HG03066 (cell line): ENCODE measurements around the gene KRTAP5-10.
"Not testable (repeated sequence)": the region's sequence is repeated elsewhere in the genome, so short reads cannot be mapped to it uniquely, and the experiment has no call there.

Source experiments
- ATAC-seq: cut with Tn5 transposase; IDR thresholded peaks from one replicate; pipeline ENCODE4 v1.9.1; 2021; ENCODE audit warnings: low read depth; ENCODE audit not compliant: unreplicated experiment

Gene KRTAP5-10

DNA sequence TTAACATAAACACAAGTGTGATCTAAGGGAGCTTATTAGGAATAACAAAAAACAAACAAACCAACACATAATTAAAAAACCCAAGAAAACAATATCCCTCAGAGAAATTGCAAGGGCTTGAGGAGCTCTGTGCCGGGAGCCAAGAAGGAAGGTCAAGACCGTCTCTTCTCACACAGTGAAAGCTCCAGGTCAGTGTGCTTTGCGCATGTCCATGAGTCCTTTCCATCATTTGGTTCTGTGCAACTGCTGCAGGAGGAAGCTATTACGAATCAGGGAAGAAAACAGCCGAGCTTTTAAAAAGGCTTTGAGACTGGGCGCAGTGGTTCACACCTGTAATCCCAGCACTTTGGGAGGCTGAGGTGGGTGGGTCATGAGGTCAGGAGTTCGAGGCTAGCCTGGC lies 23.0 kb upstream of the KRTAP5-10 start:
- ATAC-seq, result no peak

DNA sequence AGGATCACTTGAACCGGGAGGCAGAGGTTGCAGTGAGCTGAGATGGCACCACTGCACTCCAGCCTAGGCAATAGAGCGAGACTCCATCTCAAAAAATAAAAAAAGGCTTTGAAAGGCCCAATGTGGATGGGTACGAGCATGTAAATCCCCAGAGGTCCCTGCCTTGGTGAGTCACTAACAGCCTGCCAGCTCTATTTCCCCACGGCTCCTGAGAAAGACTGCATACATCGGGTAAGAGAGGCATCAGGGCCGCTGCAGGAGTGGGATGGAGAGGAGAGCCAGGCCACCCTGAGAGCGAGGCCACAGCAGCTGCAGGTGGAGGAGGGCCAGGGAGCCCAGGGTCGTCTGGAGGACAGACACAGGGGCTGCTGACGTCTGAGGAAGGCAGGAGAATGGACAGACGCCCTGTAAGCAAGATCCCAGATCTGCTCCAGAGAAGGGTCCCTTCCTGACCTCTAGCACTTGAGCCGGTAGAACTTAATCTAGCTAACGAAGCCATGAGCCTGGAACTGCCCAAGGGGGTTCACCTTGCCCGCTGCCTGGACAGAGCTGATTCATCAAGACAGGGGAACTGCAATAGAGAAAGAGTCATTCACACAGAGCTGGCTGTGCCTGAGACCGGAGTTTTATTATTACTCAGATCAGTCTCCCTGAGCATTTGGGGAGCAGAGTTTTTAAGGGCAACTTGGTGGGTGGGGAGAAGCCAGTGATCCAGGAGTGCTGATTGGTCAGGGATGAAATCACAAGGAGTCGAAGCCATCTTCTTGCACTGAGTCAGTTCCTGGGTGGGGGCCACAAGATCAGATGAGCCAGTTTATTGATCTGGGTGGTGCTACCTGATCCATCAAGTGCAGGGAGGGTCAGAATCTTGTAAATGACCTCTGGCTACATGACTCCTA lies 22.2 kb upstream of the KRTAP5-10 start:
- no peak for ATAC-seq

DNA sequence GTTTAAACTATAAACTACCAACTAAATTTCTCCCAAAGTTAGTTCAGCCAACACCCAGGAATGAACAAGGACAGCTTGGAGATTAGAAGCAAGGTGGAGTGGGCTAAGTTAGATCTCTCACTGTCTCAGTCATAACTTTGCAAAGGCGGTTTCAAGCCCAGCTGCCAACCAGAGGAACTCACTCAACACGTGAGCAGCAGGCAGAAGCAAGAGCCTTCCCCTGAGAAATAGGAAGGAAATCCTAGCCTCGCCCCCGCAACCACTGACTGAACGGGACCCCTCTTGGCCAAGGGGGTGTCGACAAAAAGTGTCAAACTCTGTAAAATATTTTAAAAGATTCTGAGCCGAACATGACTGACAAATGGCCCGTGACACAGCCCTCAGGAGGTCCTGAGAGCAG lies 21.5 kb upstream of the KRTAP5-10 start:
- no peak for ATAC-seq

DNA sequence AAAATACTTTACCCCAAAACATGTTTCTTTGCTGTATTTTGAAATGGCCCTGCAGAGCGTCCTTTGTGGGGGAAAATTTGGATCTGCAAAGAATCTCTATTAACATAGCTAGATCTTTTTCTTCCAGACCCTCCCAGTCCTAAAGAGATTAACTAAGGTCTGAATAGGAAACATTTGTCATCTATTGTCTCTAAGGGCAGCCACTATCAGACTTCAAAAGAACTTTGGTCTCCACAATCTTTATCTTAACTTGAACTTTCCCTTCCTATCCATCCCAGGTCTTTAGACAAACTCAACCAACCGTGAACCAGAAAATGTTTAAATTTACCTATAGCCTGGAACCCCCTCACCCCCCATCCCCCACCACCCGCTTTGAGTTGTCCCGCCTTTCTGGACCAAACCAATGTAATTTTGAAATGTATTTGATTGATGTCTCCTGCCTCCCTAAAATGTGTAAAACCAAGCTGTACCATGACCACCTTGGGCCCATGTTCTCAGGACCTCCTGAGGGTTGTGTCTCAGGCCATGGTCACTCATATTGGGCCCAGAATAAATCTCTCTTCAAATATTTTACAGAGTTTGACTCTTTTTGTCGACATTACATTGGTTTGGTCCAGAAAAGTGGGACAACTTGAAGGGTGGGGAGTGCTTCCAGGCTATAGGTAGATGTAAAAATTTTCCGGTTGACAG lies 20.7 kb upstream of the KRTAP5-10 start:
- ATAC-seq, result no peak

DNA sequence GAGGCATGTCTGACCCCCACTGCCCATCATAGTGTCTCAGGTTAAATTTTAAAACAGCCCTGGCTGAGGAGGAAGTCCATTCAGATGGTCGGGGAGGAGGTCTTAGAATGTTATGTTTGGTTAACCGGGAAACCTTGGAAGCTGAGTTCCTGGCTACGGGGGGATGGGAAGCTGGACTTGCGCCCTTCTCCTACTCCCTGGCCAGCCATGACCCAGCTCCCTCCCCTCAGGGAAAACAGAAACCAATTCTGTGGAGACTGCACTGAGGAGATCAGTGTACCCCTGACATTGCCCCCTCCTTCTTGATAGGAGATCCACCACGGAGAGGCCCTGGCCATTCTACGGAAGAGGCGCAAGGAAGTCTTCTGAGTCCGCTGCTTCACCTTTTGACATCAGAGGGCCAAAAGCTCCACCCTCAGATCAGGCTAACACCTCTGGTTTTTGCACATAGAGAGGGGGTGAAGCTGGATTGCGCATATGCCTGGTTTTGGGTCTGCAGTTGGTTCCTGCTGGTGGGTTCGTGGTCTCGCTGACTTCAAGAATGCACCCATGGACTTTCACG lies 19.9 kb upstream of the KRTAP5-10 start:
- ATAC-seq, result no peak

DNA sequence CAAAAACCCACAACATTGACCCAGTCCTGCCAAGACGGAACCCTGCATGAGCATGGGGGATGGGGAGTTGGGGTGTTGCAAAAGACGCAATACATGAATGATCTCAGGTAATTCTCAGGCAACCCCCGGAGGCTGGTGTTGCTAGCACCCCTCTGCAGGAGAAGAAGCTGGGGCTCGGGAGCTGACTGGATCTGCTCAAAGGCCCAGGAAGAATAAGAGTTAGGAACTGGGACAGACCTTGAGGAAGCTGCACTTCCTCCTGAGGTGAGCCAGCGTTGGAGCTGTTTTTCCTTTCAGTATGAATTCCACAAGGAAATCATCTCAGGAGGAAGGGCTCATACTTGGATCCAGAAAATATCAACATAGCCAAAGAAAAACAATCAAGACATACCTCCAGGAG lies 17.2 kb upstream of the KRTAP5-10 start, which contains the start of gene KRTAP5-9:
Gene KRTAP5-9, plus strand, starts transcription at position 301 of the 400 bp plus-strand sequence. CDS start 238 bp downstream, outside the sequence.
- no peak for ATAC-seq

DNA sequence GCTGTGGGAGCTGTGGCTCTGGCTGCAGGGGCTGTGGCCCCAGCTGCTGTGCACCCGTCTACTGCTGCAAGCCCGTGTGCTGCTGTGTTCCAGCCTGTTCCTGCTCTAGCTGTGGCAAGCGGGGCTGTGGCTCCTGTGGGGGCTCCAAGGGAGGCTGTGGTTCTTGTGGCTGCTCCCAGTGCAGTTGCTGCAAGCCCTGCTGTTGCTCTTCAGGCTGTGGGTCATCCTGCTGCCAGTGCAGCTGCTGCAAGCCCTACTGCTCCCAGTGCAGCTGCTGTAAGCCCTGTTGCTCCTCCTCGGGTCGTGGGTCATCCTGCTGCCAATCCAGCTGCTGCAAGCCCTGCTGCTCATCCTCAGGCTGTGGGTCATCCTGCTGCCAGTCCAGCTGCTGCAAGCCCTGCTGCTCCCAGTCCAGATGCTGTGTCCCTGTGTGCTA lies 16.6 kb upstream of the KRTAP5-10 start:
- ATAC-seq, result no peak

DNA sequence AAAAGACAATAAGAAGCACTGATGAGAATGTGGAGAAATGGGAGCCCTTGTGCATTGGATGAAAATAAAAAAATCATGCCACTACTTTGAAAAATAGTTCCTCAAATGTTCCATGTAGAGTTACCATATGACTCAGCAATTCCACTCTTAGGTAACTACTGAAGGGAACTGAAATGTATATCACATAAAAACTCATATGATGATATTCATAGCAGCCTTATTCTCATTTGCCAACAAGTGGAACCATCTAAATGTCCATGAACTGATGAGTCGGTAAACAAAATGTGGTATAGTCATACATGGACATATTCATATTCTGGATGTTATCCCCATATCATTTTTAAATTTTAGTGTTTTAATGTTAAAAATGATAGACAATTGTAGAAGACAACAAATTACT lies 13.7 kb upstream of the KRTAP5-10 start:
- no peak for ATAC-seq

DNA sequence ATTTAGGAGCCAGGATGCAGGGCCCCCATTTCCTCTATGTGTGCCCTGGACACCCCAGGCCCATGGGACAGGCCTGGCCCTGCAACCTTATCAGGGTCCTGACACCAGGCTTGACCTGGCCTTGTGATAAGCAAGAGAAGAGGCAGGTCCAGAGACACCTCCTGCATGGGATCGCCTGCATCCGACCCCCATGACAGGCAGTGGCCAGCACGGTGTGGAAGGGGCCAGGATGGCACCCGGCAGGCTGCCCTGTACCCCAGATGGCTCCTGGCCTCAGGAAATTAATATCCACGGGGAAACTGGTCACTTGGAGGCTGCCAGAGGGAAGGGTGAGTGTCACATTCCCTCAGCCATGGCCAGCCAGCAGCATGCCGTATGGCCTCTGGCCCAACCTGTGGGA lies 10.4 kb upstream of the KRTAP5-10 start:
- ATAC-seq, result no peak

DNA sequence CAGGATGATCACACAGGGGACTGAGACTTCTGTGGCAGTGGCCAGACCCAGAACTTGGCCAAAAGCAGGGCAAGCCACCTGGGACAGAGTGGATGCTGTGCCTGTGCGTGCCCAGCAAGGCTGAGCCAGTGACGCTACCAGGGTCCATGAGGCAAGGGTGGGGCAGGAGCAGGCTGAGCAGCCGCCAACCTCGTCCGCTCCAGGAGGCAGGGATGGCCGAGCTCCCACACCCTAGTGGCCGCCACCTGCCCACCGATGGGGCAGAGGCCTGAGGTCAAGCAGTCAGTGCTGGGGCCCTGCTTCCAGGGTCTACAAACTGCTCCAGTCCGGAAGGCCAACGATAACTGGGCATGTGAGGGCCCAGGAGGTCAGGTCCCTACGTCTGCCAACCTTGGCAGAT lies 9.9 kb upstream of the KRTAP5-10 start:
- ATAC-seq, result no peak

DNA sequence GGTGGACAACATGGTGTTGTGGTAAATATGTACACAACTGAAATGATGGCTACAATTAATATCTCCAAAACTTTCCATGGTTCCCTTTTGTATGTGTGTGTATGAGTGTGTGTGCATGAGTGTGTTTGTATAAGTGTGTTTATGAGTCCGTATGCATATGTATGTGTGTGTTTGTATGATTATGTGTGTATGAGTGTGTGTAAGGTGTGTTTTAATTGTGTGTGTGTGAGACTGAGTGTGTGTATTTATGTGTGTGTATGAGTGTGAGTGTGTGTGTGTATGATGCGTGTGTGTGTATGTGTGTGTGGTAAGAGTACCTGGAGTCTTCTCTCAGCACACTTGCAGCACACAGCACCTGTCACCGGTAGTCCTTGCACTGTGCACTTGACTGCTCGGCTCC lies 9.3 kb upstream of the KRTAP5-10 start:
- ATAC-seq, result no peak

DNA sequence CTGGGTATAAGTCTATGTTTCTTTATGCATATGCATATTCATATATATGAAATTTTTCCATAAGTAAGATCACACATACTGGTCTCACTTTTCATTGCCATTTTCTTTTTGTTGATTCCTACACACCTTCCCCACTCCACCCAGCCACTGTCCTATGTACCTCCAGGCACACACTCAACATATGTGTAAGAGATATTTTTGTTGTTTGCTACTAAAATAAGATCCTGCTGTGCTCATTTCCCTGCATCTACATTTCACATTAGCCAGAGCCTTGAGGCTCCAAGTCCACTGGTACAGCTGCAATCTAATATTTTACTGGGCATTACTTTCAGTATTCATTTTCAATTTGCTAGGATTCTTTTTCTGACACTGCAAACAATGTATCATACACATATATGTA lies 8.1 kb upstream of the KRTAP5-10 start:
- no peak for ATAC-seq

DNA sequence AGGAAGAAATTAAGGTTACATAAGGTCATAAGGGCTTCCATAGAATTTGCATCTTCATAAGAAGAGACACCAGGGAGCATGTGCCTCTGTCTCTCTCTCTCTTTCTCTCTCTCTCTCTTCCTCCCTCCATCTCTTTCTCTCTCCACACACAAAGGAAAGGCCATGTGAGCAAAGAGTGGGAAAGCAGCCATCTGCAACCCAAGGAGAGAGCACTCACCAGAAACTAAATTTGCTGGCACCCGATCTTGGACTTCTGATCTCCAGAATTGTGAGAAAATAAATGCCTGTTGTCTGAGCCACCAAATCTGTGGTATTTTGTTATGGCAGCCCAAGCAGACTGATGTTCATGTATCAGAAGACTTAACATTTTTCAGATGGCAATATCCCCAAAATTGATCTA lies 6.4 kb upstream of the KRTAP5-10 start:
- no peak for ATAC-seq

DNA sequence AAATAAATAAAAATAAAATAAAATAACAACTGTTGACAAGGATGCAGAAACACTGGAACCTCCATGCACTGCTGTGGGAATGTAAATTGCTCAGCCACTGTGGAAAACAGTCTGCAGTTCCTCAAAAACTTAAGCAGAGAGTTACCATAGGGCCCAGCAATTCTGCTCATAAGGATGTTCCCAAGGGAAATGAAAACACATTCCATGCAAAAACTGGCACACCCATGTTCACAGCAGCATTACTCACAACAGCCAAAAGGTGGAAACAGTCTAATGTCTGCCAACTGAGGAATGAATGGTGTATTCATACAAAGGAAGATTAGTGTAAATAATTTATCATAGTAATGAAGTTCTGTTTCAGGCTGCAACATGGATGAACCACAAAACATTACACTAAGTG lies 3.2 kb upstream of the KRTAP5-10 start:
- no peak for ATAC-seq

DNA sequence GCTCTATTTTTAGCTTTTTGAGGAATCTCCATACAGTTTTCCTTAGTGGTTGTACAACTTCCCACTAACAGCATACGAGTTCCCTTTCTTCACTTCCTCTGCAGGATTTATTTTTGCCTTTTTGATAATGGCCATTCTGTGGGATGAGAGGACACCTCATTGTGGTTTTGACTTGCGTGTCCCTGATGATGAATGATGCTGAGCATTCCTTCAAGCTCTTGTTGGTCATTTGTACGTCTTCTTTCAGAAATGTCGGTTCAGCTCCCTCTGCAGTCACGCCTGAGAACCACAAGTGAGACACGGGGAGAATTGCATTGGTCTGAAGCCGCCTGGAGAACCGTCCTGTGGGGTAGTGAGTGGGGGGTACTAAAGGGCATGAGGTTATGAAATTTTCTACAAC lies 2.0 kb upstream of the KRTAP5-10 start:
- ATAC-seq, result no peak

DNA sequence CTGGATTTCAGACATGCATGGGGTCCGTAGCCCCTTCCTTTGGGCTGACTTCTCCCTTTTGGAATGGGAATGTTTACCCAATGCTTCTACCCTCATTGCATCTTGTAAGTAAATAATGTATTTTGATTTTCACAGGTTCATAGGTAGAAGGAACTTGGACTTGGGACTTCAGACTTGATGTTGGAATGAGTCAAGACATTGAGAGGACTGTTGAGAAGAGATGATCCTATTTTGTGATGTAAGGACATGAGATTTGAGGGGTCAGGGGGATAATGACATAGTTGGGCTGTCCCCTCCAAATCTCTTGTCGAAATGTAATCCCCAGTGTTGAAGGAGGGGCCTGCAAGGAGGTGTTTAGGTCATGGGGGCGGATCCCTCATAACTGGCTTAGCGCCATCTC lies 933 bp upstream of the KRTAP5-10 start:
- ATAC-seq, result no peak

DNA sequence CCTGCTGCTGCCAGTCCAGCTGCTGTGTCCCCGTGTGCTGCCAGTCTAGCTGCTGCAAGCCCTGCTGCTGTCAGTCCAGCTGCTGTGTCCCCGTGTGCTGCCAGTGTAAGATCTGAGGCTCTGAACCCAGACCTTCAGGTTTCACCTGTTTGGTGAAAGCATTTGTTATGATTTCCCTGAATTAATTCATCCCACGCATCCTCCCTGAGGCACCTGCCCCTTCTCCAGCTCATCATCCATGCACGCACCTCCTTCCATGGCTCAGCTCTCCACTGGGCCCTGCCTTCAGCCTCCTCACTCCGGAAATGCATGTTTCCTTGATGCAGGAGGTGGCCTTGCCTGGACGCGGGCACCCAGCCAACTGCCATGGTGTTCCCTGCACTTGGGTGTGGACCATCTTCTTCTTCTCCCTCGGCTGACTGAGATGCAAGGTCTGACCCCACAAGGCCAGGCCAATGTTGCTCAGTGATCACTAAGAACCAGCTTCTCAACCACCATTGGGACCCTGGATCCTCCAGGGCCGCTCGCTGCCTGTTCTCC lies 788 bp downstream of the KRTAP5-10 start:
- no peak for ATAC-seq

DNA sequence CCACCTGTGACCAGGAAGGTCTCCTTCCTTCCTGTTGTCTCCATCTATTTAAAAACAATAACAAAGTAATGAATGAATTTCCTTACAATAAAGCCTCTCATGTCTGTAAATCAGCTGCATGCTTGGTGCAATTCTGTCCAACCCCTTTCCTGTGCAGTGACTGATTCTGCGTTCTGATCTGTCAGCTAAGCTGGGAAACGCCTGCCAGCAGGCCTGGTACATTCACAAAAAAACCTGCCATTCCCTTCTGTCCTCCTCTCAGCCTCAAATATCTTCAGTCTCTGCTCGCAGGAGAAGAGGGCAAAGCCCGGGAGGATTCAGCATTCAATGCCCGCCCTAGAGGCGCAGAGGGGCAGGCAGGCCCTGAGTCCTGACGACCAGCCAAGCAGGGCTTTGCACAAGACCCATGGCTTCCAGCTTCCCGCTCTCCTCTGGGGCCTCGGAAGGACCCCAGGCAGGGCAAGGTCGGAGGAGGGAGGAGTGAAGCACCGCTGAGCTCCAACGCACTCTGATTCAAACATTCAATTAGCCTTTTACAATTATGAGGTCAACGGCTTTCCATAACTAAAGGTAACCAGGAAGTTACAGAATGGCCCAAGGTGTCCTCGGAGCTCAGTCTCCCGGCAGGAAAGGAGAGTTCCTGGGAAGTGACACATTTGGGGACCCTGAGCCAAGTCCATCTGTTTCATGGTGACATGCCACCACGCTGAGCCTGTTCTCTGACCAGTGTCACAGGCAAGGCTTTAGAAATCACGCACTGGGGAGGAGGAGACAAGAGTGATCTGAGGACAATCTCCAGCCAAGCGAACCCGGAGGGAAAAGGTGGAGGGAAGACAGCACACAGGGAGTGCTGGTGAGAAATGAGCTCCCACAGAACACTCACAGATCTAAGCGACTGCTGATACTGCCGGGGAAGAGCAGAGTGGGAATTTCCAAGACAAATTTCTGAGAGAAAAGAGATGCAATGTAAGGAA lies 1.6 kb downstream of the KRTAP5-10 start:
- ATAC-seq, result not testable (repeated sequence)

DNA sequence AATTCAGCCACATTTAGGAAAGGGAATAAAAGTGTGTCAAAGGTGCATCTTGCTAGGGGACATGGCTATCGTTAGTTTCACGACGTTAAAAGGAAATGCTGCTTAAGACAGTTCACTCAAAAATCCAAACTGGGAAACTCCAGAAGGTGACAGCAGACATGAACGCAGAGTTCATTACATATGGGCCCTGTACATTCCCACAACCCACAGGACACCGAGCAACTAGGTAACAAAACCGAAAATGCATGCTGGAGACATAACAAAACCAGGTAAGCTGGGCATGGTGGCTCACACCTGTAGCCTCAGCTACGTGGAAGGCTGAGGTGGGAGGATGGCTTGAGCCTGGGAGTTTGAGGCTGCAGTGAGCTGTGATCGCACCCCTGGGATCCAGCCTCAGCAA lies 2.3 kb downstream of the KRTAP5-10 start:
- not testable (repeated sequence) for ATAC-seq

DNA sequence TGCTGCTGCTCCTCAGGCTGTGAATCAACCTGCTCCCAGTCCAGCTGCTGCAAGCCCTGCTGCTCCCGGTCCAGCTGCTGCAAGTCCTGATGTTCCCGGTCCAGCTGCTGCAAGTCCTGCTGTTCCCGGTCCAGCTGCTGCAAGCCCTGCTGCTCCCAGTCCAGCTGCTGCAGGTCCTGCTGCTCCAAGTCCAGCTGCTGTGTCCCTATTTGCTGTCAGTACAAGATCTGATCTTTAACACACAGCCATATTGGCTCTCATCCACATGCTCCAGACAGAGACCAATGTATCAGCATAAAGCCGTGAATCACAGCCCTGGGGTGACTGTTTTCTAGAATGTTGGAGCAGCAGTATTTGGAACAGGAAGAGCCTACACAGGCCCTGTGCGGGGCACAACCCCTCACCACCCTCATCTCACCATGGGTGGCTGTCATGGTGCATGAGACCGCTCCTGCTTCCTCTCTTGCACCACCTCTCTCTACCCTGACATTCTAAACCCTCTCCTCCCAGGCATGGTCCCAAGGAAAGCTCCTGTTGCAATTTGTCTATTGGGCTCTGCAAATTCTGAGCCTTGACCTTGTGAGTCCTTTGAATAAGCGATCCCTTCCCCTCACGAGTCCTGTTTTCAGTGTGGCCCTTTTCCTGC lies 3.5 kb downstream of the KRTAP5-10 start:
- no peak for ATAC-seq
